IMR-90 (cell line): ENCODE measurements around the gene ANKRD26. TPM values are rescaled to one million over a fixed set of nuclear protein-coding genes. Genes with fewer than 3 reads are reported as not detected.

ENCODE experiments used
- ATAC-seq: fragments of 200-7000 bp; cut with Tn5 transposase; 2 replicates; pipeline ENCODE4 v1.9.1; 2020; ENCODE audit warnings: low read depth, mild to moderate bottlenecking, moderate library complexity
- BruUV-seq: library from RNA; stranded (reverse); fragments of 400-500 nt; replicated peaks from 2 replicates; lab custom pipeline; 2021; lab: Mats Ljungman, UMichigan
- CTCF ChIA-PET: fragments of 300-600 bp; formaldehyde crosslinking; extraction: SDS; loops from one replicate; lab custom pipeline; 2021; ENCODE audit warnings: antibody characterized with exemption; lab: Yijun Ruan, JAX
- POLR2A ChIA-PET: fragments of 300-600 bp; sonication (Branson Sonifier 250); formaldehyde crosslinking; loops from one replicate; lab custom pipeline; 2022; ENCODE audit warnings: antibody characterized with exemption; ENCODE audit not compliant: unreplicated experiment; lab: Charles Lee
- DNase-seq: peaks from one replicate; pipeline ENCODE4 v3.0.0; 2013
- H2AFZ ChIP-seq: replicated peaks from 2 replicates; pipeline ENCODE3; 2013; ENCODE audit warnings: low read length, mild to moderate bottlenecking; ENCODE audit not compliant: poor library complexity
- H2AK5ac ChIP-seq: 2 replicates; pipeline ENCODE4 v1.6.1; 2013; ENCODE audit warnings: low read depth, low read length, inconsistent platforms
- H2AK9ac ChIP-seq: replicated peaks from 2 replicates; pipeline ENCODE3; 2013; ENCODE audit warnings: mild to moderate bottlenecking, low read depth, low read length, moderate library complexity; ENCODE audit not compliant: poor library complexity
- H2BK120ac ChIP-seq: 2 replicates; pipeline ENCODE4 v1.6.1; 2013; ENCODE audit warnings: low read depth, low read length, inconsistent platforms
- H2BK15ac ChIP-seq: 3 replicates; pipeline ENCODE4 v1.6.1; 2013; ENCODE audit warnings: low read depth, low read length, inconsistent platforms
- H2BK20ac ChIP-seq: 2 replicates; pipeline ENCODE4 v1.6.1; 2013; ENCODE audit warnings: low read depth, mild to moderate bottlenecking, inconsistent platforms, low read length, moderate library complexity
- H2BK5ac ChIP-seq: 2 replicates; pipeline ENCODE4 v1.6.1; 2013; ENCODE audit warnings: mild to moderate bottlenecking, low read depth, low read length, inconsistent platforms; ENCODE audit not compliant: poor library complexity, severe bottlenecking
- H3K14ac ChIP-seq: replicated peaks from 2 replicates; pipeline ENCODE4 v1.6.1; 2013; ENCODE audit warnings: low read depth, low read length, inconsistent platforms
- H3K18ac ChIP-seq: 2 replicates; pipeline ENCODE4 v1.6.1; 2013; ENCODE audit warnings: low read depth, low read length, control low read depth
- H3K23ac ChIP-seq: 2 replicates; pipeline ENCODE4 v1.6.1; 2013; ENCODE audit warnings: low read depth, low read length, inconsistent platforms
- H3K27ac ChIP-seq: 2 replicates; pipeline ENCODE4 v1.5.1; 2013; ENCODE audit warnings: mild to moderate bottlenecking, control low read depth, low read length; ENCODE audit not compliant: insufficient read depth
- H3K27me3 ChIP-seq: 2 replicates; pipeline ENCODE4 v1.6.1; 2013; ENCODE audit warnings: low read length; ENCODE audit not compliant: control insufficient read depth, insufficient read depth
- H3K36me3 ChIP-seq: 2 replicates; pipeline ENCODE4 v1.6.1; 2013; ENCODE audit warnings: low read length, mixed read lengths; ENCODE audit not compliant: control insufficient read depth, insufficient read depth
- H3K4ac ChIP-seq: 2 replicates; pipeline ENCODE4 v1.6.1; 2013; ENCODE audit warnings: low read depth, low read length, inconsistent platforms
- H3K4me1 ChIP-seq: 2 replicates; pipeline ENCODE4 v1.6.1; 2013; ENCODE audit warnings: low read length, mixed read lengths; ENCODE audit not compliant: control insufficient read depth, insufficient read depth
- H3K4me2 ChIP-seq: 2 replicates; pipeline ENCODE4 v1.6.1; 2013; ENCODE audit warnings: low read depth, mild to moderate bottlenecking, control low read depth, low read length, moderate library complexity
- H3K4me3 ChIP-seq: 2 replicates; pipeline ENCODE4 v1.5.1; 2013; ENCODE audit warnings: low read depth, mild to moderate bottlenecking, control low read depth, low read length, moderate library complexity; ENCODE audit not compliant: insufficient read depth
- H3K56ac ChIP-seq: 2 replicates; pipeline ENCODE4 v1.6.1; 2013; ENCODE audit warnings: low read length, inconsistent platforms; ENCODE audit not compliant: insufficient read depth; ENCODE audit errors: extremely low read depth
- H3K79me1 ChIP-seq, 2 experiments: 2 replicates each; pipeline ENCODE4 v1.6.1; 2013; ENCODE audit warnings: low read length in 2 of 2, inconsistent platforms in 1 of 2, low read depth in 1 of 2
- H3K9ac ChIP-seq: 2 replicates; pipeline ENCODE4 v1.6.1; 2013; ENCODE audit warnings: low read depth, low read length, control low read depth
- H3K9me1 ChIP-seq: 2 replicates; pipeline ENCODE4 v1.6.1; 2013; ENCODE audit warnings: low read length, inconsistent platforms; ENCODE audit not compliant: insufficient read depth
- H3K9me3 ChIP-seq: 2 replicates; pipeline ENCODE4 v1.6.1; 2013; ENCODE audit warnings: low read length; ENCODE audit not compliant: control insufficient read depth, insufficient read depth
- H4K20me1 ChIP-seq: 2 replicates; pipeline ENCODE4 v1.6.1; 2013; ENCODE audit warnings: low read length, inconsistent platforms; ENCODE audit not compliant: insufficient read depth
- H4K5ac ChIP-seq: 2 replicates; pipeline ENCODE4 v1.6.1; 2013; ENCODE audit warnings: mild to moderate bottlenecking, low read depth, low read length, control low read depth
- H4K8ac ChIP-seq, 2 experiments: 2 replicates each; pipeline ENCODE4 v1.6.1; 2013; ENCODE audit warnings: low read depth in 2 of 2, low read length in 2 of 2, control low read depth in 1 of 2, inconsistent platforms in 1 of 2
- H4K91ac ChIP-seq: 2 replicates; pipeline ENCODE4 v1.6.1; 2013; ENCODE audit warnings: low read depth, low read length, inconsistent platforms; ENCODE audit not compliant: insufficient read depth
- CEBPB ChIP-seq: IDR thresholded peaks from 2 replicates; pipeline ENCODE4 v1.6.1; 2012; ENCODE audit warnings: low read depth, low read length, improper control_type of control experiment
- CHD1 ChIP-seq: IDR thresholded peaks from 2 replicates; pipeline ENCODE4 v1.6.1; 2012; ENCODE audit warnings: low read depth, low read length, improper control_type of control experiment
- MAFK ChIP-seq: IDR thresholded peaks from 2 replicates; pipeline ENCODE4 v1.6.1; 2012; ENCODE audit warnings: low read depth, low read length, improper control_type of control experiment
- MAZ ChIP-seq: IDR thresholded peaks from 2 replicates; pipeline ENCODE4 v1.6.1; 2012; ENCODE audit warnings: low read depth, mild to moderate bottlenecking, low read length, improper control_type of control experiment, moderate library complexity, borderline replicate concordance
- MXI1 ChIP-seq: IDR thresholded peaks from 2 replicates; pipeline ENCODE4 v1.6.1; 2012; ENCODE audit warnings: low read depth, mild to moderate bottlenecking, low read length, moderate library complexity, borderline replicate concordance
- NFE2L2 ChIP-seq: fragments of 150-350 bp; IDR thresholded peaks from 2 replicates; pipeline ENCODE4 v1.6.1; 2016; ENCODE audit warnings: low read depth, mild to moderate bottlenecking, low read length
- RCOR1 ChIP-seq: IDR thresholded peaks from 2 replicates; pipeline ENCODE4 v1.6.1; 2012; ENCODE audit warnings: mild to moderate bottlenecking, low read length, improper control_type of control experiment; ENCODE audit not compliant: insufficient replicate concordance
- RFX5 ChIP-seq: IDR thresholded peaks from 2 replicates; pipeline ENCODE4 v1.8.0; 2012; ENCODE audit warnings: low read depth, mild to moderate bottlenecking, low read length, moderate library complexity
- SMC3 ChIP-seq: fragments of 150-350 bp; IDR thresholded peaks from 2 replicates; pipeline ENCODE4 v1.6.1; 2016; ENCODE audit warnings: low read depth, mild to moderate bottlenecking, antibody characterized with exemption, low read length, moderate library complexity
- WGBS, 2 experiments: methylation state at CpG; one replicate each; pipeline versions ENCODE4 v1.1.5 to v1.1.7; 2013; ENCODE audit warnings: missing lambda C conversion rate in 2 of 2; ENCODE audit not compliant: insufficient read length in 1 of 2; ENCODE audit errors: extremely low coverage in 2 of 2; 5-methylcytosine and 5-hydroxymethylcytosine counted together
- dilution Hi-C: fragments of 300-500 bp; cut with HindIII; formaldehyde crosslinking; loops from one replicate; pipeline ENCODE4 v1.14.3; 2018; ENCODE audit warnings: low sequenced_read_pairs; ENCODE audit not compliant: unreplicated experiment
- in situ Hi-C: fragments of 300-500 bp; cut with MboI; formaldehyde crosslinking; loops from 3 replicates; pipeline ENCODE4 v1.14.3; 2019; ENCODE audit warnings: low sequenced_read_pairs, inconsistent platforms, mixed read lengths
- intact Hi-C: fragments of 100-400 bp; cut with micrococcal nuclease; formaldehyde crosslinking; loops from 2 replicates; pipeline ENCODE4 v1.10.0; 2022
- polyA plus RNA-seq, 3 experiments: library from polyadenylated mRNA; depleted of rRNA; stranded (reverse); fragments of >200 nt; gene quantifications; 2 replicates each; pipeline ENCODE4 v1.2.3, GENCODE V29; 2012; ENCODE audit warnings: low replicate concordance in 1 of 3
- total RNA-seq: library from RNA; depleted of rRNA; stranded (reverse); fragments of >200 nt; gene quantifications from 2 replicates; pipeline ENCODE4 v1.2.3, GENCODE V29; 2012
- TF ChIP-seq, protein P1 (sequence below): fragments of 150-350 bp; IDR thresholded peaks from 2 replicates; pipeline ENCODE4 v1.6.1; 2016; ENCODE audit warnings: low read depth, mild to moderate bottlenecking, low read length, moderate library complexity, borderline replicate concordance
- TF ChIP-seq, protein P2 (sequence below): fragments of 150-350 bp; IDR thresholded peaks from 2 replicates; pipeline ENCODE4 v1.6.1; 2017; ENCODE audit warnings: mild to moderate bottlenecking, antibody characterized with exemption, low read length, low read depth
- TF ChIP-seq, protein P3 (sequence below): conservative IDR thresholded peaks from 2 replicates; pipeline ENCODE4 v1.5.1; 2012; ENCODE audit warnings: mild to moderate bottlenecking, low read depth, low read length, improper control_type of control experiment

Gene ANKRD26
- total and polyA plus RNA-seq, 2 of the 4 experiments (the other 2 are of a cell fraction), result 1.3 to 4.8 TPM

DNA sequence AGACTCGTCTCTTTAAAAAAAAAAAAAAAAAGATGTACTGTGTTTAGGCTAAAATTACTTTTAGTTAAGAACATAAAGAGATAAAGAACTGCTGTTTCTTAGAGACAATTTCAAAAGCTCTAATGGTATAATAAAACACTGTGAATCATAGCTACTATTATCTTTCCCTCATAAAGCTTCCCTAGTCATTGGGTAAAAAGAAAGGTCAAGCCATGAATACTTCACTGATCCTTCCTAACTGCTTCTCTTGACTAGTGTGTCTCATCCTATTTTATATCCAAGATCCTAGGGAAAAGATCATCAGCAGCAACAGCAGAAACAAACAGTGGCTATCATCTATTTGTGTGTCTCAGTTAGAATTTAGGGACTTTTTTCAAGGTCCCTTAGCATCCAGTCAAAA, 43.4 kb upstream of the ANKRD26 start:
- in situ Hi-C loops (no loop called here), dilution Hi-C loops (no loop called here), intact Hi-C loops (no loop called here)
- no peak overlapping the region for H3K4ac ChIP-seq
- CTCF ChIA-PET, result no interaction called here
- no peak overlapping the region for H3K4me3 ChIP-seq
- no peaks in the 10 kb centered on the region; the same call in 1 of the 2 replicates for H3K9me1 ChIP-seq
- no peak overlapping the region for H3K18ac ChIP-seq
- peaks cover 42% of the 10 kb centered on the region for H3K36me3 ChIP-seq
- no peak for DNase-seq
- H2BK5ac ChIP-seq, result no peak overlapping the region
- H3K4me1 ChIP-seq, result no peaks in the 10 kb centered on the region
- TF ChIP-seq, protein P1, sequence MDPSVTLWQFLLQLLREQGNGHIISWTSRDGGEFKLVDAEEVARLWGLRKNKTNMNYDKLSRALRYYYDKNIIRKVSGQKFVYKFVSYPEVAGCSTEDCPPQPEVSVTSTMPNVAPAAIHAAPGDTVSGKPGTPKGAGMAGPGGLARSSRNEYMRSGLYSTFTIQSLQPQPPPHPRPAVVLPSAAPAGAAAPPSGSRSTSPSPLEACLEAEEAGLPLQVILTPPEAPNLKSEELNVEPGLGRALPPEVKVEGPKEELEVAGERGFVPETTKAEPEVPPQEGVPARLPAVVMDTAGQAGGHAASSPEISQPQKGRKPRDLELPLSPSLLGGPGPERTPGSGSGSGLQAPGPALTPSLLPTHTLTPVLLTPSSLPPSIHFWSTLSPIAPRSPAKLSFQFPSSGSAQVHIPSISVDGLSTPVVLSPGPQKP, result no peak
- TF ChIP-seq MXI1 (no peak), MAFK (no peak), CHD1 (no peak), SMC3 (no peak), MAZ (no peak), RCOR1 (no peak), RFX5 (no peak), CEBPB (no peak), NFE2L2 (no peak)
- TF ChIP-seq, protein P2, sequence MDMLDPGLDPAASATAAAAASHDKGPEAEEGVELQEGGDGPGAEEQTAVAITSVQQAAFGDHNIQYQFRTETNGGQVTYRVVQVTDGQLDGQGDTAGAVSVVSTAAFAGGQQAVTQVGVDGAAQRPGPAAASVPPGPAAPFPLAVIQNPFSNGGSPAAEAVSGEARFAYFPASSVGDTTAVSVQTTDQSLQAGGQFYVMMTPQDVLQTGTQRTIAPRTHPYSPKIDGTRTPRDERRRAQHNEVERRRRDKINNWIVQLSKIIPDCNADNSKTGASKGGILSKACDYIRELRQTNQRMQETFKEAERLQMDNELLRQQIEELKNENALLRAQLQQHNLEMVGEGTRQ, result no peak
- TF ChIP-seq, protein P3, sequence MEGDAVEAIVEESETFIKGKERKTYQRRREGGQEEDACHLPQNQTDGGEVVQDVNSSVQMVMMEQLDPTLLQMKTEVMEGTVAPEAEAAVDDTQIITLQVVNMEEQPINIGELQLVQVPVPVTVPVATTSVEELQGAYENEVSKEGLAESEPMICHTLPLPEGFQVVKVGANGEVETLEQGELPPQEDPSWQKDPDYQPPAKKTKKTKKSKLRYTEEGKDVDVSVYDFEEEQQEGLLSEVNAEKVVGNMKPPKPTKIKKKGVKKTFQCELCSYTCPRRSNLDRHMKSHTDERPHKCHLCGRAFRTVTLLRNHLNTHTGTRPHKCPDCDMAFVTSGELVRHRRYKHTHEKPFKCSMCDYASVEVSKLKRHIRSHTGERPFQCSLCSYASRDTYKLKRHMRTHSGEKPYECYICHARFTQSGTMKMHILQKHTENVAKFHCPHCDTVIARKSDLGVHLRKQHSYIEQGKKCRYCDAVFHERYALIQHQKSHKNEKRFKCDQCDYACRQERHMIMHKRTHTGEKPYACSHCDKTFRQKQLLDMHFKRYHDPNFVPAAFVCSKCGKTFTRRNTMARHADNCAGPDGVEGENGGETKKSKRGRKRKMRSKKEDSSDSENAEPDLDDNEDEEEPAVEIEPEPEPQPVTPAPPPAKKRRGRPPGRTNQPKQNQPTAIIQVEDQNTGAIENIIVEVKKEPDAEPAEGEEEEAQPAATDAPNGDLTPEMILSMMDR, result no peak
- H2BK20ac ChIP-seq, result no peak overlapping the region
- no peak overlapping the region for H3K23ac ChIP-seq
- no peak overlapping the region for H3K14ac ChIP-seq
- H3K56ac ChIP-seq, result no peak overlapping the region
- no peak overlapping the region for H4K91ac ChIP-seq
- no peak overlapping the region for H3K9ac ChIP-seq
- peaks cover 16 to 37% of the 10 kb centered on the region in 2 experiments for H3K79me1 ChIP-seq
- H2AFZ ChIP-seq, result no peak overlapping the region
- H3K27ac ChIP-seq, result no peak overlapping the region
- no peak overlapping the region for H3K4me2 ChIP-seq
- no peak overlapping the region for H2AK9ac ChIP-seq
- no peak overlapping the region for H2BK15ac ChIP-seq
- BruUV-seq, result no TSS peak
- WGBS, 2 experiments, result no CpG with 5 or more reads among the region's 1 CpG
- POLR2A ChIA-PET, result interaction anchor here (0.6 kb wide), 1 partner anchor 259 kb away, joined by 4 read pairs; no protein-coding TSS in a partner anchor
- H3K27me3 ChIP-seq, result no peaks in the 10 kb centered on the region
- H4K20me1 ChIP-seq, result peaks cover 17% of the 10 kb centered on the region
- H4K5ac ChIP-seq, result no peak overlapping the region
- H2BK120ac ChIP-seq, result no peak overlapping the region
- H3K9me3 ChIP-seq, result no peaks in the 10 kb centered on the region
- no peak overlapping the region for H4K8ac ChIP-seq
- H2AK5ac ChIP-seq, result no peak overlapping the region
- no peak for ATAC-seq
